T-cell (primary cell): ENCODE results near the gene LAYN. TPM values are rescaled to one million over a fixed set of nuclear protein-coding genes. Genes with fewer than 3 reads are reported as not detected.

ENCODE experiments used
- ATAC-seq, 4 experiments: fragments of 200-7000 bp in 3 of 4; fragments of 150-1000 bp in 1 of 4; cut with Tn5 transposase; replicated peaks in 1 of 4; 1 replicate in 3 of 4; 2 replicates in 1 of 4; pipeline ENCODE4 v1.10.0; 2021; ENCODE audit warnings: moderate library complexity in 3 of 4, mild to moderate bottlenecking in 2 of 4, moderate number of reproducible peaks in 1 of 4
- CTCF ChIA-PET, 2 donors: fragments of 300-600 bp; sonication (Branson Sonifier 250); formaldehyde crosslinking; loops; one replicate each; lab custom pipeline; 2022; ENCODE audit warnings: antibody characterized with exemption in 2 of 2; lab: Charles Lee
- POLR2A ChIA-PET, 2 donors: fragments of 300-600 bp; sonication (Branson Sonifier 250); formaldehyde crosslinking; loops; one replicate each; lab custom pipeline; 2022; ENCODE audit warnings: antibody characterized with exemption in 2 of 2; lab: Charles Lee
- DNase-seq, 35 experiments: peaks; one replicate each; pipeline versions ENCODE4 v3.0.0 to v3.0.0-alpha.2; 2013 to 2023
- H3K27ac ChIP-seq: one replicate; pipeline ENCODE4 v1.5.1; 2013; ENCODE audit warnings: low read length
- H3K27me3 ChIP-seq, 2 experiments: replicated peaks in 1 of 2; 1 replicate in 1 of 2; 2 replicates in 1 of 2; pipeline versions ENCODE4 v1.6.1 to v1.7.0; 2013; ENCODE audit warnings: low read length in 1 of 2, mixed read lengths in 1 of 2; ENCODE audit not compliant: control insufficient read depth in 2 of 2, insufficient read depth in 2 of 2; ENCODE audit errors: extremely low read depth in 1 of 2
- H3K36me3 ChIP-seq, 2 donors: 1 replicate in 1 of 2; 2 replicates in 1 of 2; pipeline versions ENCODE4 v1.6.1 to v1.7.0; 2013; ENCODE audit warnings: low read length in 1 of 2; ENCODE audit not compliant: control insufficient read depth in 2 of 2, insufficient read depth in 1 of 2; ENCODE audit errors: extremely low read depth in 1 of 2
- H3K4me1 ChIP-seq, 2 experiments: 1 replicate in 1 of 2; 2 replicates in 1 of 2; pipeline versions ENCODE4 v1.6.1 to v1.7.0; 2013; ENCODE audit warnings: low read length in 2 of 2, mixed read lengths in 1 of 2; ENCODE audit not compliant: insufficient read depth in 2 of 2, control insufficient read depth in 1 of 2; ENCODE audit errors: extremely low read depth in 1 of 2
- H3K4me3 ChIP-seq, 2 donors: 1 replicate in 1 of 2; 2 replicates in 1 of 2; pipeline versions ENCODE4 v1.5.1 to v1.7.0; 2013; ENCODE audit warnings: mild to moderate bottlenecking in 2 of 2, low read length in 1 of 2, moderate library complexity in 1 of 2; ENCODE audit not compliant: control insufficient read depth in 1 of 2; ENCODE audit errors: extremely low read depth in 1 of 2
- H3K9me3 ChIP-seq: 2 replicates; pipeline ENCODE4 v1.7.0; 2013
- H3K27ac Mint-ChIP-seq, 2 donors: one replicate each; pipeline ENCODE4 v1.8.0; 2020 to 2021; ENCODE audit warnings: mild to moderate bottlenecking in 2 of 2, mixed read lengths in 2 of 2
- H3K27me3 Mint-ChIP-seq, 2 donors: one replicate each; pipeline ENCODE4 v1.8.0; 2021 to 2022; ENCODE audit warnings: mixed read lengths in 2 of 2
- H3K36me3 Mint-ChIP-seq: one replicate; pipeline ENCODE4 v1.8.0; 2021; ENCODE audit warnings: mixed read lengths
- H3K4me1 Mint-ChIP-seq, 3 donors: one replicate each; pipeline ENCODE4 v1.8.0; 2020 to 2022; ENCODE audit warnings: mixed read lengths in 3 of 3, mild to moderate bottlenecking in 1 of 3
- H3K4me3 Mint-ChIP-seq, 3 donors: one replicate each; pipeline ENCODE4 v1.8.0; 2020 to 2022; ENCODE audit warnings: mild to moderate bottlenecking in 3 of 3, mixed read lengths in 3 of 3, moderate library complexity in 3 of 3
- H3K9me3 Mint-ChIP-seq, 3 donors: one replicate each; pipeline ENCODE4 v1.8.0; 2020 to 2022; ENCODE audit warnings: mixed read lengths in 3 of 3
- WGBS: methylation state at CpG from one replicate; pipeline ENCODE4 v1.1.5; 2013; ENCODE audit warnings: missing lambda C conversion rate; ENCODE audit not compliant: insufficient coverage; 5-methylcytosine and 5-hydroxymethylcytosine counted together
- total RNA-seq, 35 experiments: library from RNA in 6 of 35; stranded (reverse) in 6 of 35; fragments of 120-200 nt in 1 of 35; gene quantifications; one replicate each; pipeline versions ENCODE4 v1.2.1 to v1.2.4 and lab custom pipeline; 2013 to 2026

The LAYN gene
- total RNA-seq, 5 donors from 2014 or later (not counting 1 experiment from before 2014, with no cell fraction given): 1.0 to 3.5 (median 2.6) TPM

- H3K9me3 Mint-ChIP-seq: no peaks in the 10 kb centered on the region
- Histone ChIP-seq H3K9me3 (no peaks in the 10 kb centered on the region), H3K4me3 (no peak overlapping the region), H3K27me3 (no peaks in the 10 kb centered on the region), H3K36me3 (no peaks in the 10 kb centered on the region), H3K27ac (no peak overlapping the region), H3K4me1 (peaks cover 11 to 21% of the 10 kb centered on the region in 2 experiments)
- DNase-seq (no peak), ATAC-seq (no peak)
- H3K27ac Mint-ChIP-seq: no peak overlapping the region
- POLR2A ChIA-PET: interaction anchor here in 1 of 2 donors (0.6 kb wide), 1 partner anchor 163 kb away, joined by 3 read pairs; no protein-coding TSS in a partner anchor
- no peaks in the 10 kb centered on the region for H3K27me3 Mint-ChIP-seq
- no peaks in the 10 kb centered on the region for H3K36me3 Mint-ChIP-seq
- CTCF ChIA-PET: interaction anchor here in 1 of 2 donors (1.2 to 2.1 kb wide), 2 partner anchors 15 to 172 kb away, joined by 3 to 5 read pairs; no protein-coding TSS in a partner anchor
- no CpG with 5 or more reads among the region's 4 CpGs for WGBS
- peaks cover 26 to 35% (median 29%) of the 10 kb centered on the region in 3 donors for H3K4me1 Mint-ChIP-seq
- no peak overlapping the region for H3K4me3 Mint-ChIP-seq
Observed at GRCh38 chr11:111605681-111606080, 65.2 kb downstream of the LAYN start.

DNA sequence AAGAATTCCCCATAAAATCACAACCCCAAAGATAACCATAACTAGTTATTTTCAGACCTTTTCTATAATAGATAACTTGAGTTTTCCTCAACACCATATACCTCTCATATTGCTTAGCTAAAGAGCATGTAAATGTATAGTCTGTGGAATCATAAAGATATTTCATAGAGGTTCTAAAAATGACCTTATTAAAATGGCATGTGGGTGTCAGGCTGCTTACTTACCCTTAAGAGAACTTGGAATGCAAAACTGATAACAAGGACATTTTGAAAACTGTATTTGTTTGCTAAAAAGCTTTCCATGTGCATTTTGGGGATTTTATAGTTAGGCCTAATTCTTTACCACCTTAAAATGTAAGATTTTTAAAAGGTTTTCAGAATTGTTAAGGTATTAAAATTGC, 66.5 kb downstream of the LAYN start:
- no peak overlapping the region for H3K4me3 Mint-ChIP-seq
- no peaks in the 10 kb centered on the region for H3K36me3 Mint-ChIP-seq
- DNase-seq: no peak
- no peaks in the 10 kb centered on the region for H3K9me3 Mint-ChIP-seq
- H3K27me3 Mint-ChIP-seq: no peaks in the 10 kb centered on the region
- H3K4me1 Mint-ChIP-seq: peaks cover 22 to 29% (median 27%) of the 10 kb centered on the region in 3 donors
- no peak overlapping the region for H3K27ac Mint-ChIP-seq
- Histone ChIP-seq H3K9me3 (no peaks in the 10 kb centered on the region), H3K4me1 (peaks cover 11 to 15% of the 10 kb centered on the region in 2 experiments), H3K4me3 (no peak overlapping the region), H3K27me3 (no peaks in the 10 kb centered on the region), H3K27ac (no peak overlapping the region), H3K36me3 (no peaks in the 10 kb centered on the region)
- ChIA-PET CTCF (interaction anchor here in 1 of 2 donors (0.7 kb wide), 1 partner anchor 35 kb away, joined by 3 read pairs; no protein-coding TSS in a partner anchor), POLR2A (no interaction called here)
- no peak for ATAC-seq

DNA sequence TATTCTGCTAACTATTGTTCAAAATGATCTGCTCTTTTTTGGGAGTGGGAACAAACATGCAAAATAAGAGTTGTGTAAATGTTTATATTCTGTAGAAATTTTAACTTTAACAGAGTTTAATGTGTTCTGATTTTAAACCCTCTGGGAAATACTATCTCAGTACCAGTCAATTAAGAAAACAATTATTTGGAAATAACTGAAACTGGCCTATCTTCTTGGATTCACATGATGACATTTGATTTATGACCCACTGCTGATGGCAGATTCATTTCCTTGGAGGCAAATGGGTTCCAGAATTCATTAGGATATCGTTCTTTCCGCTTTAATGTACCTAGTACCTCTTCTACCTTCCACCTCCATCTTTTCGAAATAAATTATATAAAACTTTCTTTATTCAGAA, 67.2 kb downstream of the LAYN start:
- H3K27me3 ChIP-seq: no peaks in the 10 kb centered on the region
- ATAC-seq: no peak
- peaks cover 11 to 12% of the 10 kb centered on the region in 2 experiments for H3K4me1 ChIP-seq
- no peak overlapping the region for H3K27ac ChIP-seq
- H3K9me3 ChIP-seq: no peaks in the 10 kb centered on the region
- Mint-ChIP-seq H3K27me3 (no peaks in the 10 kb centered on the region), H3K9me3 (no peaks in the 10 kb centered on the region), H3K4me3 (no peak overlapping the region), H3K4me1 (peaks cover 22 to 29% (median 27%) of the 10 kb centered on the region in 3 donors), H3K27ac (no peak overlapping the region), H3K36me3 (no peaks in the 10 kb centered on the region)
- CTCF ChIA-PET: no interaction called here
- no peak overlapping the region for H3K4me3 ChIP-seq
- WGBS: no CpG with 5 or more reads among the region's 3 CpGs
- POLR2A ChIA-PET: no interaction called here
- H3K36me3 ChIP-seq: no peaks in the 10 kb centered on the region
- DNase-seq: no peak

Other genes with a start within 250 kb of the LAYN start
- not detected for gene POU2AF3, start 242.2 kb upstream of the LAYN start, total RNA-seq
- gene POU2AF1, start 161.4 kb upstream of the LAYN start, total RNA-seq: 1 to 10 TPM; 3.4 to 9.3 (median 4.3) TPM
- gene BTG4, start 28.3 kb upstream of the LAYN start, total RNA-seq: not detected
- gene HOATZ, start 25.9 kb upstream of the LAYN start, total RNA-seq: not detected
- gene SIK2, start 61.7 kb downstream of the LAYN start, total RNA-seq: 10 to 100 TPM in 1 of 5 donors, 1 to 10 TPM in 4; 6.0 to 11.4 (median 9.1) TPM
- 10 to 100 TPM; 34.2 to 44.1 (median 37.4) TPM for gene PPP2R1B, start 225.7 kb downstream of the LAYN start, total RNA-seq